ENCODE results near the gene BRD9. TPM values are rescaled to one million over a fixed set of nuclear protein-coding genes. Genes with fewer than 3 reads are reported as not detected.

Gene BRD9
- total RNA-seq, 2 donors from 2014 or later = 28.6 to 36.0 TPM

GRCh38 chr5:867300-867870 lies 25.2 kb downstream of the BRD9 start:
- intact Hi-C loops (cut with DNase I) = no loop called here

GRCh38 chr5:865771-866170 lies 26.8 kb downstream of the BRD9 start:
- intact Hi-C loops (cut with DNase I) = no loop called here

More at GRCh38 chr5:867300-867870, 25.2 kb downstream of the BRD9 start:
- no peak for DNase-seq (ENCODE audit: low spot score)

GRCh38 chr5:865168-865521 lies 27.5 kb downstream of the BRD9 start:
- intact Hi-C loops (cut with DNase I) = no loop called here
- no peak for DNase-seq (ENCODE audit: low spot score)

More at GRCh38 chr5:865771-866170, 26.8 kb downstream of the BRD9 start:
- DNase-seq (ENCODE audit: low spot score) = no peak

- intact Hi-C loops (cut with DNase I) = no loop called here
- DNase-seq (ENCODE audit: low spot score) = no peak
Observed at GRCh38 chr5:864492-865167, 28.0 kb downstream of the BRD9 start.

- no peak for DNase-seq (ENCODE audit: low spot score)
- intact Hi-C loops (cut with DNase I) = no loop called here
Observed at GRCh38 chr5:863244-863805, 29.3 kb downstream of the BRD9 start.

- intact Hi-C loops (cut with DNase I) = no loop called here
- DNase-seq (ENCODE audit: low spot score) = no peak
Observed at GRCh38 chr5:862367-863243, 30.0 kb downstream of the BRD9 start.

- no peak for DNase-seq (ENCODE audit: low spot score)
- intact Hi-C loops (cut with DNase I) = no loop called here
Observed at GRCh38 chr5:861442-862366, 30.9 kb downstream of the BRD9 start.

GRCh38 chr5:860506-861150 lies 32.0 kb downstream of the BRD9 start:
- intact Hi-C loops (cut with DNase I) = no loop called here
- no peak for DNase-seq (ENCODE audit: low spot score)

GRCh38 chr5:859798-860296 lies 32.8 kb downstream of the BRD9 start:
- intact Hi-C loops (cut with DNase I) = no loop called here
- DNase-seq (ENCODE audit: low spot score) = no peak

- peak; percentile 50 for DNase-seq (ENCODE audit: low spot score)
- intact Hi-C loops (cut with DNase I) = no loop called here
Observed at GRCh38 chr5:859391-859790, 33.2 kb downstream of the BRD9 start.

- intact Hi-C loops (cut with DNase I) = no loop called here
- DNase-seq (ENCODE audit: low spot score) = peak; percentile 54
Observed at GRCh38 chr5:858726-859125, 33.9 kb downstream of the BRD9 start.

GRCh38 chr5:856531-857425 lies 35.8 kb downstream of the BRD9 start:
- DNase-seq (ENCODE audit: low spot score) = peak; percentile 11
- intact Hi-C loops (cut with DNase I) = no loop called here

GRCh38 chr5:855771-856530 lies 36.6 kb downstream of the BRD9 start:
- peak; percentile 46 for DNase-seq (ENCODE audit: low spot score)
- intact Hi-C loops (cut with DNase I) = no loop called here

- peak; percentile 37 for DNase-seq (ENCODE audit: low spot score)
- intact Hi-C loops (cut with DNase I) = no loop called here
Observed at GRCh38 chr5:854966-855743, 37.4 kb downstream of the BRD9 start.

GRCh38 chr5:854217-854616 lies 38.4 kb downstream of the BRD9 start:
- intact Hi-C loops (cut with DNase I) = no loop called here
- peak; percentile 51 for DNase-seq (ENCODE audit: low spot score)

All from posterior vena cava (tissue), 2 donors.